NCI-H2196 treated with DMSO at 0.1 percent for 48 hours (cell line): ENCODE results near the gene SLCO4A1.
"Not testable (repeated sequence)": the region's sequence is repeated elsewhere in the genome, so short reads cannot be mapped to it uniquely, and the experiment has no call there.

Source experiments
- DNase-seq: peaks from one replicate; lab custom pipeline; 2025; ENCODE audit not compliant: unreplicated experiment; lab: John Stamatoyannopoulos, UW

Gene SLCO4A1

DNA sequence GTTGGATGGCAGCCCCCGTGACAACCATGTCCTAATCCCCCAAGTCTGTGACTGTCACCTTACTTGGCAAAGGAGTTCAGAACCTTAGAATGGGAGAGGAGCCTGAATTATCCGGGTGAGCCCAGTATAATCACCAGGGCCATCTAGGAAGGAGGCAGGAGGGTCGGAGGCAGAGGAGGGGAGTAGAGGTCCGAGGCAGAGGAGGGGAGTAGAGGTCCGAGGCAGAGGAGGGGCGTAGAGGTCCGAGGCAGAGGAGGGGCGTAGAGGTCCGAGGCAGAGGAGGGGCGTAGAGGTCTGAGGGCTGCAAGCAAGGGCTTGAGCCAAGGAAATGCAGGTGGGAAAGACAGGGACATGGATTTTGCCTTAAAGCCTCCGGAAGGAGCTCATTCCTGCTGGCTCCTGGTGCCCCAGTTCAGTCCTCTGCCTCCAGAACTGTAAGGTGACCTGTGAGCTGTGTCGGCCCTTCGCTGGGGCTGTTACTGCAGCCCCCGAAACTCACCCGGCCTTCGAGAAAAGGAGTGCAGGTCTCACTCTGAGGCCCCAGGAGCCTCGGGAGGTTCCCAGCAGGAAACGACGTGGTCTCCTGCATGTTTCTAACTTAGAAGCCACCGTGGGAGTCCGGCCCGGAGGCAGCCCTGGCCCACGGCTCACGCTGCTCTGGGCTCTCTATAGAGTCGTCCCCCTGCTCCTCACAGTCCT is 20.0 kb upstream of the SLCO4A1 start:
- DNase-seq = no peak

DNA sequence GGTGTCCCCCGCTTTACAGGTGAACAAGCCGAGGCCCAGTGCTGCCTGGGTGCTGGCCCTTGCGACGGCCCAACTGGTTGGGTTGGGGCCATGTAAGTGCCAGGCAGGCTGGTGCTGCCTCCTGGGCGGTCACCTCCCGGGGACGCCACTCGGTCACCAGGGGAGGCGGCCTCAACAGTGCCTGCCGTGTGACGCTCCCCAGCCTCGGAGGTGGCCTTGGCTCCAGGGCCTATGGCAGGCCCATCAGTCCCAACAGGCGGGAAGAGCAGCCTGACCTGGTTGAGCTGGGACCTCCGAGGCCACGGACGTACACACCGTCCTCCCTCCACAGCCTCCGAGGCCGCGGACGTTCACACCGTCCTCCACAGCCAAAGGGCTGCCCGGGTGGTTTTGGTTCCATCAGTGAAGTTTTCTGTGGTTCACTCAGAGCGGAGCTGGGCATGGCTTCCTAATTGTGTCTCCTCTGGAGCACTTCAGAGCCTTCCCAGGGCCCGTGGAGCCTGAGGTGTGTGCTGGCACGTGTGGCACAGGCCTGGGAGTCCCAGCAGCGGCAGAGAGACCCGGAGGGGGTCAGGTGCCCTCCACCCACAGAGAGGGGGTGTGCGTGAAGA is 19.3 kb upstream of the SLCO4A1 start:
- no peak for DNase-seq

GRCh38 chr20:62623488-62624324 is 18.6 kb upstream of the SLCO4A1 start:
- peak; percentile 66 for DNase-seq

GRCh38 chr20:62624325-62624690 is 18.0 kb upstream of the SLCO4A1 start:
- no peak for DNase-seq

DNA sequence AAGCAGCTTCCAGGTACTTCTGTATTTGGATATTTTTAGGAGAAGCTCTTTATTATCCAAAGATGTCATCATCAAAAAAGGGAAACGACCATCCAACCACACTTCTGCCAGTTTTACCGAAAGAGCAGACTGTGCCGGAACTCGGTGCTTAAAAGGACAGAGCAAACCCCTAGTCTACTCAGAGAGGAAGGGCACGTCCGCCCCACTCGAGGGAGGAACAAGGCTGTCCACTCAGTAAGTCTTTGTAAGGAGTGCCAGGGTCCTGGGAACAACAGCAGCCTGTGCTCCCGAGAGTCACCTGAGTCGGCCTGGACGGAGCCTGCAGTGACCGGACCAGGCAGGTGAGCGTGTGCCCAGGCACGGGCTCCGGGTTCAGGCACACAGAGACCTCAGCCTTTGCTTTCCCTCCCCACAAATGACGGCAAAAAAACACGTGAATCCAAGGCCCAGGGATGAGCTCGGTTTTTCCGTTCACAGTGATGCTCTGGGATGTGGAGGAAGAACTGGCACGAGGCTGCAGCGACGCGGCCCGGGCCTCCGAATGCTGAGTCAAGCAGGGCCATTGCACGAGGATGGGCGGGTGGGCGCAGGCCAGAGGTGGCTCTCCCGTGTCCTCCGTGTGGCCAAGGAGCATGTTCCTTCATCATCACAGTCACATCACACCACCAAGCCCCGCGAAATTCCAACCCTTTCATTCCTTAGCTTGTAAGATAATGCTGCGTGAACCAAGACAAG is 17.4 kb upstream of the SLCO4A1 start:
- DNase-seq = no peak

DNA sequence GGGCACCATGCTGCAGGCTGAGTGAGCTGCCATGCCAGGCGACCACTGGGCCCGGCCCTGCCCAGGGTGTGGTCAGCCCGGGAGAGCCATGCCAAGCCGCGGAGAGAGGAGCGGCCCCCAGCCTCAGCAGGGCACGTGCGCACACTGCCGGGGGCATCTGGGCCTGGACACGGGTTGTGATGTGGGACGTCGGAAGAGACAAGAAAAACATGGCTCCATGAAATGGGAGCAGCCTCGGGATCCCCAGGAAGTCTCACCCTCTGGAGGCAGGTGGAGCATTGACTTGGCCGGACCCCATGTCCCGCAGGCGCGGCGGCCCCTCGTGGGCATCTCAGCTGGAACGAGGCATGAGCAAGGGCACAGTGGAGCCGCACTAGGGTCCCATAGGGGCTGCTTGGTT is 16.8 kb upstream of the SLCO4A1 start:
- DNase-seq = no peak

DNA sequence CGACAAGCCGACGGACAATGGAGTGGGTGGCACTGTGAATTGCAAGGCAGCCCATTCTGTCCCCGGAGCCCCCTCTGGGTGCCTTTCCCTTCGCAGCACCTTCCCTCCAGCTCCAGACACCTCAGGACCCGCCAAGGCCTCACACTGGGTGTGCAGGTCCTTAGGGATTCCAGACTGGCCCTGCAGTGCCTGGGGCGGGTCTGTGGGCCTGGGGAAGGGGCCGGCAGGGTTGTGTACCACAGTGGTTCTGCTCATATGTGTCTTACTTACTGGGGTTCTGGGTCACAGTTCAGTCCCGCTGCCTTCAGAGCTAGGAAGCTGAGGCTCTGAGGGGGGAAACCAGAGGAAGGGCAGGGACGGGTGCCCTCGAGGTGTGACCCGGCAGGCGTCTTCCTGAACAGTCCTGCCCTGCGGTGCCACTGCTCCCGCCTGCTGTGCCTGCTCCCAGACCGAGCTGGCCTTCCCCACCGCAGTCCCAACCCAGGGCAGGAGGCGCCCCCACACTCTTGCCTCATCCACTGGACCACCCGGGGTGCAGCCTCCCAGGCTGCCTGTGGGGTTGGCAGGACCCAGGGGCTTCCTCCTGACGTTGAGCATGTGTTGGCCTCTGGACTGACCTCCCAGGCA is 16.3 kb upstream of the SLCO4A1 start:
- no peak for DNase-seq

- DNase-seq = not testable (repeated sequence)
Measured at GRCh38 chr20:62627425-62627824, 14.9 kb upstream of the SLCO4A1 start.

GRCh38 chr20:62627901-62628612 is 14.2 kb upstream of the SLCO4A1 start:
- no peak for DNase-seq

- DNase-seq = no peak
Measured at GRCh38 chr20:62628691-62629090, 13.6 kb upstream of the SLCO4A1 start.

- DNase-seq = no peak
Measured at GRCh38 chr20:62629864-62630470, 12.3 kb upstream of the SLCO4A1 start.

DNA sequence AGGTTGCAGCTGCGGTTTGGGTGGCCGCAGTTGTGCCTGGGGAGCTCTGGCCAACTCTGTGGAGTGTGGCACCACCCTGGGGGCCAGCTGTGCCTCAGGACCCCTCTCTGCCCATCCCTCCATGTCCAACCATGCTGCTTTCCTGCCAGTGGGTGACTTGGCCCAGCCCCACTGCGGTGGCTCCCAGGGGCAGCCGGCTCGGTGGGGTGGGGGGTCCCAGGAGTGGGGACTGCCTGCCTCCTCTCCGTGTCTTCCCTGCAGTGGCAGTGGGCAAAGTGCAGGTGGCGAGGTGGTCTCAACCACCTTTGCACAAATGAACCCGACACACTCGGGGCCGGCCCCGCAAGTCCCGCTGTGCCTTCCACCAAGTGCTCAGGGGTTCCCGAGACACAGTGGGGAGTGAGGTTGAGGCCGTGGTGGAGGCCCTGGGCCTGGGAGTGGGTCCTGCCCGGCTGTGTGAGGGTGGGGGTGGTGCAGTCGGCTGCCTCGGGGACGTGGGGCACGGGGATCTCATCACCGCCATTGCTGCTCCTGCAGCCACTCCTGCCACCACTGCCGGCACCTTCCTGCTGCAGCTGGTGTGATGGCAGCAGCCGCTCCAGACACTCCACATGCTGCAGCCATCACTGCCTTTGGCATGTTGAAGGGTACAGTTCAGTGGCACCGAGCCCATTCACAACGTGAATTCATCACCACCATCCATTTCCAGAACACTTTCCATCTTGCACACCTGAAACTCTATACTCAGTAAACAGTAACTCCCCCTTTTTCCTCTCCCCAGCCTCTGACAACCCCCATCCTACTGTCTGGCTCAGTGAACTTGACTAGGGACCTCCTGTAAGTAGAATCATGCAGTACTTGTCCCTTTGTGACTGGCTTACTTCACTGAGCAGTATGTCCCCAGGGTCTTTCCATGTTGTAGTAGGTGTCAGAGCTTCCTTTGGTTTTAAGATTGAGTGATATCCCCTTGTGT is 10.7 kb upstream of the SLCO4A1 start:
- DNase-seq = no peak

DNA sequence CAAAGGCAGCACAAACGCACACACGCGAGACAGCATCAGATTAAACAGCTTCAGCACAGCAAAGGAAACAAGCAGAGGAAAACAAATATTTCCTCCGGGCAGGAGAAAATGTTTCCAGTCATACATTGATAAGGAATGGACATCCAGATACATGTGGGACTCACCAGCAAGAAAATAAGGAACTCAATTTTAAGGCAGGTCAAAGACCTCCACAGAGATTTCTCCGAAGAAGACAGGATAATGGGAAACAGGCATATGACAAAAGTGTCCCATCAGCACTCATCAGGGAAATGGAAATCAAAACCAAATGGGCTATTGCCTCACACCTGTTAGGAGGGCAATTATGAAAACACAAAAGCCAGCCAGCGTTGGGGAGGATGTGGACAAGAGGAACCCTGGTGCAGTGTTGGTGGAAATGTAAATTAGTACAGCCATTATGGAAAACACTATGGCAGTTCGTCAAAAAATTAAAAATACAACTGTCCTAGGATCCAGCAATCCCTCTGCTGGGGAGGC is 9.7 kb upstream of the SLCO4A1 start:
- DNase-seq = no peak

DNA sequence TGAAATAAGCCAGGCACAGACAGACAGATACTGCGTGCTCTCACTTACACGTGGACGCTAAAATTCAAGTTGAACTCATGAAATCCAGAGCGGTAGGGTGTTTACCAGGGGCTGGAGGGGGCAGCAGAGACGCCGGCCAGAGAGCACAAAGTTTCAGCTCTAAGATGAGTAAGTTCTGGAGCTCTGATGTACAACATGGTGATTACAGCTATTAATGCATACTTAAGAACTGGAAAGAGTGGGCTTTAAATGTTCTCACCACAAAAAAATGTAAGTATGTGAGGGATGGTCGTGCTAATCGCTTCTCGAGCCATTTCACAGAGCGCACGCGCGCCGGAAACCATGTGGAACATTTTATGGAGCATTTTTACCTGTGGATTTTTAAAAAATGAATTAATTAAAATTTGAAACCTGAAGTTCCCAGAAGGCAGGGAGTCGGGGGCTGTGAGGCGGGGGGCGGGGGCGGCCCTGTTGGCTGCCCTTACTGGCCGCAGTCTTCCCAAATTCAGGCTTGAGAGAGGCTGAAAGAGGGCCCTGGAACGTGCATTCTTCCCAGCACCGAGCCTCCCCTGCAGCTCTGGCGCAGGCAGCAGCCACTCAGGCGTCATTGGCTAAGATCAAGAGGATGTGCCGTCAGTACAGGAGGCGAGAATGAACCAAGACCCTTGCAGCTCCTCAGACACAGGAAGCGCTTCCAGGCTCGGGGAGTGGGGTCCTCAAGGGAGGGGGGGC is 8.5 kb upstream of the SLCO4A1 start:
- DNase-seq = no peak

DNA sequence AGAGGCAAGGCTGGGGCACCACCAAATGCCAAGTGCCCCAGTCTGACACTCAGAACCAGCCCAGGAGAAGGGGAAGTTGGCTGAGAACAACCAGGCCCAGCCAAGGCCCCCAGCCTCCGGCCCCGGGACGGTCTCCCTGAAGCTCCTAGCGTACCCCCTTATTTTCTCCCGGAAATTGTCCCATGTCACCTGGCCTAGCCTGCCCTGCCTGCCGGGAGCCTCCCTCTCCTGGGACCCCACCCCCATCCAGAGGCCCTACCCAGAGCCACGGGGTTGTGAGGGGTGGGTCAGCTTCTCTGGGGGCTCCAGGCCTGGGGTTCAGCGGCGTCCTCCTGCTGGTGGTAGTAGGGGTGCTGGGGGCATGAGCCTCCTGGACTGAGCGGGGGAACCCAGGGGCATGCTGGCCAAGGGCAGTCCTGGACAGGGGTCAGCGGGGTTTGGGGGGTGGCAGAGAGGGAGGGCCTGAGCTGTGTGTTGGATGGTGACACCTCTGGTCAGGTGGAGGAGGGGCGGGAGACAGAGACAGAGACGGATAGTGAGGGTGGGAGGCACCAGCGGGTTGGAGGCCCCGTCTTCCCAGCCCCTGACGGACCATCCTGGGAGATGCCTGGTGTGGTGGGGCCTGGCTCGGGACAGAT is 7.9 kb upstream of the SLCO4A1 start:
- DNase-seq = no peak

DNA sequence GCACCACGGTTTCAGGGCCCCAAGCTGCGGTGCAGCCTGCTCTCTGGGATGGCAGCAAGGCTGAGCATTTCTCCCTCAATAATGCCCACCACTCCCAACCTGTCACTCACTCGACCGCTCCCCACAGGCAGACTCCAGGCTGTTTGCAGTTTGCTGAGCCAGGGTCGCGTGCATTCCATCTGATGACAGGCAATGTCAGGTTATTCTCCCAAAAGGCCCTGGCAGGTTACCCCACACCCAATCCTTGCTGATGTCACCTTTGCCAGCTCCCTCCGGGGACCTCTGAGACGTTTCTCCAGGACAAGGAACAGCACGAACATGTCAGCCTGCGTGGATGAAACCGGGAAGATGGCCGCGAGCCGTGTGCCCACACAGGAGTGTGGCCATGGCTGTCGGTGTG is 7.1 kb upstream of the SLCO4A1 start:
- DNase-seq = no peak

- no peak for DNase-seq
Measured at GRCh38 chr20:62635852-62636251, 6.5 kb upstream of the SLCO4A1 start.
